GM10266 (cell line): ENCODE results near the gene POU4F3.

Source experiments
- DNase-seq: peaks from one replicate; pipeline ENCODE4 v3.0.0; 2012; ENCODE audit errors: extremely low spot score
- TF ChIP-seq, protein P1 (sequence below): IDR thresholded peaks from 2 replicates; pipeline ENCODE4 v1.5.1; 2012; ENCODE audit warnings: mild to moderate bottlenecking, low read depth; ENCODE audit not compliant: control insufficient read depth, insufficient read depth; ENCODE audit errors: missing control alignments

The POU4F3 gene

GRCh38 chr5:146327989-146328388, 10.7 kb upstream of the POU4F3 start:
- TF ChIP-seq, protein P1, sequence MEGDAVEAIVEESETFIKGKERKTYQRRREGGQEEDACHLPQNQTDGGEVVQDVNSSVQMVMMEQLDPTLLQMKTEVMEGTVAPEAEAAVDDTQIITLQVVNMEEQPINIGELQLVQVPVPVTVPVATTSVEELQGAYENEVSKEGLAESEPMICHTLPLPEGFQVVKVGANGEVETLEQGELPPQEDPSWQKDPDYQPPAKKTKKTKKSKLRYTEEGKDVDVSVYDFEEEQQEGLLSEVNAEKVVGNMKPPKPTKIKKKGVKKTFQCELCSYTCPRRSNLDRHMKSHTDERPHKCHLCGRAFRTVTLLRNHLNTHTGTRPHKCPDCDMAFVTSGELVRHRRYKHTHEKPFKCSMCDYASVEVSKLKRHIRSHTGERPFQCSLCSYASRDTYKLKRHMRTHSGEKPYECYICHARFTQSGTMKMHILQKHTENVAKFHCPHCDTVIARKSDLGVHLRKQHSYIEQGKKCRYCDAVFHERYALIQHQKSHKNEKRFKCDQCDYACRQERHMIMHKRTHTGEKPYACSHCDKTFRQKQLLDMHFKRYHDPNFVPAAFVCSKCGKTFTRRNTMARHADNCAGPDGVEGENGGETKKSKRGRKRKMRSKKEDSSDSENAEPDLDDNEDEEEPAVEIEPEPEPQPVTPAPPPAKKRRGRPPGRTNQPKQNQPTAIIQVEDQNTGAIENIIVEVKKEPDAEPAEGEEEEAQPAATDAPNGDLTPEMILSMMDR, result no peak
- no peak for DNase-seq

DNA sequence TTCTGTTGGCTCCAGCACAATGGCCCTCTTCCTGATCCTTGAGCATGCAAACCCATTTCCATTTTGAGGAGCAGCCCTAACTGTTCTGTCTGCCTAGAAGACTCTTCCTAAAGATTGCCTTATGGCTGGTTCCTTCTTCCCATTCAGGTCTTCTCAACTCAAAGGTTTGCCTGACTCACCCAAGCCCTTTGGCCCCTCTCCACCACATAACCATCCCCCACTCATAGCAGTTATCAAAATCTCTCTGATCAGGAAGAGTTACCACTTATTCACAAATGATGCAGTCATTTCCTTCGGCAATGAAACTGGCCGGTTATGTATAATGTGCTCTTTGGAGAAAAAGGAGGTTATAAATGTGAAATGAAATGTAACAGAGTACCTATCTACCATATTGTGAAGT, 8.9 kb upstream of the POU4F3 start:
- TF ChIP-seq, protein P1, result no peak
- no peak for DNase-seq

DNA sequence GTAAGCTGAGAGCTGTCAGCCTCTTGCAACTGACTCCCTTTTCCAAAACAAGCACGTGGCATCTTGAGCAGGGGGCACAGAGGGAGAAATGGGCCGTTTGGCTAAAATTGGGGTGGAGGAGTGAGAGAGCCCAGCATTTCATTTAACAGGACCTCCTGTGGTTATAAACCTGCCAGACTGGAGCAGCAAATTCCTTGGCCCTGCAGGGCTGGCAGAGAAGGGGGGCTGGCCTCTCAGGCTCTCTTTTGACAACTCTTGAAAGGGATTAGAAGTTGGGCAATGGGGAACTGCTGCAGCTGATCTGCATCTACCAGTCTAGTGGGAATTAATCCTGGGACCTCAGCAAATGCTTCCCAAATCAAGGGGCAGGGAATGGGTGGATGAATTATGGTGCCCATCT, 7.2 kb upstream of the POU4F3 start:
- TF ChIP-seq, protein P1, result no peak
- no peak for DNase-seq

DNA sequence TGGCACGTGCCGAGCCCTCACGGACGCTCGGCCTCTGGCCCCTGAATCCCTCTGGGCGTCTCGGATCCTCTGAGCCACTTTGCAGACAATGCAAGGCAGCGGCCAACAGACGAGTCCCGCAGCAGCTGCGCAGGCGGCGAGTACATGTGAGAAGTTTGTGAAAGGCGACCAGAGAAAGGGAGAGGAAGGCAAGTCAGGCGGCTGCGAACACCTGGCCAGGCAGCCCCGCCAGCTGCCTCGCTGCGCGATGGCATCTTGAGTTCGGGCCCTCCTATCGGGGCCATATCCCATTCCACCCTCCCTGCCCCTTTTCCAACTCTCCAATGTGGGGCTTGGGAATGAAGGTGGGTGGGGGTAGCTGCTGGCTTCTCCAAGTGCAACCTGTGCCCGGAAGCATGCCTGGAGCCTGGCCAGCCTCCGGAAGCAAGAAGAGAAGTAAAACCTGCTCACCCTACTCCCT, 4.5 kb upstream of the POU4F3 start:
- TF ChIP-seq, protein P1, result no peak
- DNase-seq, result no peak

DNA sequence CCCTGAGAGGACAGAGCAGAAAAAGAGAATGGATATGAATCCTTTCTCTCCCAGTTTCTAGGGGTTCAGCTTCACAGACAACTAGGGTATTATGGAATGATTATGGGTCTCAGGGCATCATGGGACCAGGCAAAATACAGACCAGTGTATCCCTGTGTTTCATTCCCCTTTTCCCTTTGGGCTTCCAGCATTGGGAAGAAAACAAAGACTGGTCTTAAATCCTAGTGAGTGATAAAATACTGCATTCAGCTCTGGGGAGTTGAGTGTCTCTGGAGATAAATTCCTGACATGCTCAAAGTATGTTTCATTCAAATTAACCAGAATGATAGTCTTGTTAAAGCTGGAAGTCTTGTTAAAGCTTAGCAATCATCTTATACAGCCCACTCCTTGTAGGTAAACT, 2.4 kb upstream of the POU4F3 start:
- TF ChIP-seq, protein P1, result no peak
- DNase-seq, result no peak

- no peak for DNase-seq
- TF ChIP-seq, protein P1, result no peak
Observed at GRCh38 chr5:146337264-146337904, 1.3 kb upstream of the POU4F3 start.

DNA sequence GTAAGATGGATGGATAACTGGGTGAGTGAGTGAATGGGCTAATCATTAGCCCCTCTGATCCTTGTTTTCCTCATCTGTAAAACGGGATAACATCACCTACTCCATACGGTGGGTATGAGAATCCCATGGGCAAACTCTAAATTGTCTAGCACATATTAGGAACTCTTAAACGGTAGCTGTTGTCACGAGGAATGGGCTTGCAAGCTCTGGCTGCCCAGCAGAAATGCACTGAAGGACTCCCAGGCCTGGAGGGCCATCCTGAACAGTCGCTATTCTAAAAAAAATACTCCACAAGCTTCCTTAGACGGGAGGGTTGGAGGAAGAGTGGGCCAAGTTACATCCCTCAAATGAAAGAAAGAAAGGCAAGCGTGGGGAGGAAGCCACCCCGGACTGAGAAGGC, 711 bp upstream of the POU4F3 start:
- no peak for DNase-seq
- TF ChIP-seq, protein P1, result no peak
